Measurements from ENCODE around the gene MEI4. TPM values are rescaled to one million over a fixed set of nuclear protein-coding genes. Genes with fewer than 3 reads are reported as not detected.

Gene MEI4
- total RNA-seq, 1 experiment from 2014 or later = 0.20 TPM

DNA sequence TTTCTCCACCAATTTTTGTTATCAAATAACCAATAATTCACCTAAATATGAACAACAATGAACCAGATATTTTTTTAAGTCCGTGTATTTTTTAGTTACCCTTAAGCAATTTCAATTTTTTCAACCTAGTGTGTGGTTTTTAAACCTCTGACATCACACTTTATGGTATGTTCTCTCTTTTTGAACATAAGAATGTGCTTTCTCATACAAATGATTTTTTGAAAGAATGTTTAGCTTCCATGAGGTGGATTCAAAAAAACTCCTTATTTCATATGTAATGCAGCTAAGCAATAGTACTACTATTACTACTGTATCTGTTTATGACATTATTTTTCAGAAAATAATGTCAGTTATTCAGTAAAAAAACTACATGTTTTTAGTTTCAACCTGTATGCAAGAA lies 19.4 kb upstream of the MEI4 start:
- H3K27me3 Mint-ChIP-seq (ENCODE audit: low read depth) = no peaks in the 10 kb centered on the region
- no peaks in the 10 kb centered on the region for H3K4me1 Mint-ChIP-seq
- TF ChIP-seq, protein P1, sequence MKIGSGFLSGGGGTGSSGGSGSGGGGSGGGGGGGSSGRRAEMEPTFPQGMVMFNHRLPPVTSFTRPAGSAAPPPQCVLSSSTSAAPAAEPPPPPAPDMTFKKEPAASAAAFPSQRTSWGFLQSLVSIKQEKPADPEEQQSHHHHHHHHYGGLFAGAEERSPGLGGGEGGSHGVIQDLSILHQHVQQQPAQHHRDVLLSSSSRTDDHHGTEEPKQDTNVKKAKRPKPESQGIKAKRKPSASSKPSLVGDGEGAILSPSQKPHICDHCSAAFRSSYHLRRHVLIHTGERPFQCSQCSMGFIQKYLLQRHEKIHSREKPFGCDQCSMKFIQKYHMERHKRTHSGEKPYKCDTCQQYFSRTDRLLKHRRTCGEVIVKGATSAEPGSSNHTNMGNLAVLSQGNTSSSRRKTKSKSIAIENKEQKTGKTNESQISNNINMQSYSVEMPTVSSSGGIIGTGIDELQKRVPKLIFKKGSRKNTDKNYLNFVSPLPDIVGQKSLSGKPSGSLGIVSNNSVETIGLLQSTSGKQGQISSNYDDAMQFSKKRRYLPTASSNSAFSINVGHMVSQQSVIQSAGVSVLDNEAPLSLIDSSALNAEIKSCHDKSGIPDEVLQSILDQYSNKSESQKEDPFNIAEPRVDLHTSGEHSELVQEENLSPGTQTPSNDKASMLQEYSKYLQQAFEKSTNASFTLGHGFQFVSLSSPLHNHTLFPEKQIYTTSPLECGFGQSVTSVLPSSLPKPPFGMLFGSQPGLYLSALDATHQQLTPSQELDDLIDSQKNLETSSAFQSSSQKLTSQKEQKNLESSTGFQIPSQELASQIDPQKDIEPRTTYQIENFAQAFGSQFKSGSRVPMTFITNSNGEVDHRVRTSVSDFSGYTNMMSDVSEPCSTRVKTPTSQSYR (CRISPR knock-in tag; IDR thresholded peaks at IDR 0.05) = no peak
- TF ChIP-seq SMAD3 (CRISPR knock-in tag; IDR thresholded peaks at IDR 0.05; ENCODE audit: borderline replicate concordance) (no peak), MYBL2 (CRISPR knock-in tag; IDR thresholded peaks at IDR 0.05) (no peak)
- H3K4me3 Mint-ChIP-seq = no peak overlapping the region
- ATAC-seq (no peak), DNase-seq (ENCODE audit: low spot score) (no peak)
- H3K27ac Mint-ChIP-seq = no peak overlapping the region
- no peaks in the 10 kb centered on the region for H3K36me3 Mint-ChIP-seq
- H3K9me3 Mint-ChIP-seq = peaks cover 7% of the 10 kb centered on the region
- ChIA-PET CTCF (interaction anchor here (1.3 kb wide), 1 partner anchor 13 kb away, joined by 5 read pairs; no protein-coding TSS in a partner anchor), POLR2A (no interaction called here)

DNA sequence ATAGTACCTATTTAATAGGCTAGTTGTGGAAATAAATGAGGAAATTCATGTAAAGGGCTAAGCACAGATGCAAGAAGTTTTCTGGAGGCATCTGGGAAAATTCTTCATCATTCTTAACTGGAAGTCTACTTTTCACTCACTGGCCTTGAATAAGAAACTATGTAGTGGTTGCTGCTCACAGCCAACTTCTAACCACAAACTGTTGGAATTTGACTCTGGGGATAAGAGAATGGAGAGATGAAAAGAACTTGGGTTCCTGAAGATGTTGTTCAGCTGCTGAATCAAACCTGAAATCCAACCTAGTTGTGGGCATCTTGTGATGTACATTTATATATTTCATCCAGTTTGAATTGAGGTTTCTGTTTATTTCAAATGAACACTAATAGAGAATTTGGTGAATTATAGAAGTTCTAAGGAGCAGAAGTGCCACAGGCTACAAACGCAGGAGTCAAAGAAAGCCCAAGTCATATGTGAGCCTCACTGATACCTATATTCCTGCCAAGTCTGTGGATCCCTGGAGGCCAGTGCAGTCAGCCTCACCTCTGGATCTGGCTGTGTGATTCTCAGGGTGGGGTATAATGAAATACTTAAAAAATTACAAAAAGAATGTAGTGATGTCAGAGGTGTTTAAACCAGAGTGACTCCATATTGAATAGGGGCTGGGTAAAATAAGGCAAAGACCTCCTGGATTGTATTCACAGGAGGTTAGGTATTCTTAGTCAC lies 18.7 kb upstream of the MEI4 start:
- no peaks in the 10 kb centered on the region for H3K36me3 Mint-ChIP-seq
- POLR2A ChIA-PET = no interaction called here
- H3K4me1 Mint-ChIP-seq = no peaks in the 10 kb centered on the region
- ATAC-seq (no peak), DNase-seq (ENCODE audit: low spot score) (no peak)
- CTCF ChIA-PET = interaction anchor here (2.3 kb wide), 1 partner anchor 14 kb away, joined by 8 read pairs; no protein-coding TSS in a partner anchor
- no peak overlapping the region for H3K4me3 Mint-ChIP-seq
- no peak overlapping the region for H3K27ac Mint-ChIP-seq
- H3K9me3 Mint-ChIP-seq = no peaks in the 10 kb centered on the region; the same call in 1 of the 2 replicates
- H3K27me3 Mint-ChIP-seq (ENCODE audit: low read depth) = no peaks in the 10 kb centered on the region
- TF ChIP-seq FOXP1 (CRISPR knock-in tag; IDR thresholded peaks at IDR 0.05; ENCODE audit: borderline replicate concordance) (no peak), GRHL2 (CRISPR knock-in tag; IDR thresholded peaks at IDR 0.05; ENCODE audit: insufficient replicate concordance, severe bottlenecking) (no peak), MYBL2 (CRISPR knock-in tag; IDR thresholded peaks at IDR 0.05) (no peak), GTF2I (CRISPR knock-in tag; conservative IDR thresholded peaks at IDR 0.05) (no peak), ZNF416 (CRISPR knock-in tag; IDR thresholded peaks at IDR 0.05) (no peak), KAT7 (CRISPR knock-in tag; IDR thresholded peaks at IDR 0.05; ENCODE audit: borderline replicate concordance) (no peak), TP53 (CRISPR knock-in tag; IDR thresholded peaks at IDR 0.05) (no peak), ELF4 (CRISPR knock-in tag; IDR thresholded peaks at IDR 0.05; ENCODE audit: low read depth) (no peak), GABPB1 (CRISPR knock-in tag; IDR thresholded peaks at IDR 0.05) (no peak)
- TF ChIP-seq, protein P2, sequence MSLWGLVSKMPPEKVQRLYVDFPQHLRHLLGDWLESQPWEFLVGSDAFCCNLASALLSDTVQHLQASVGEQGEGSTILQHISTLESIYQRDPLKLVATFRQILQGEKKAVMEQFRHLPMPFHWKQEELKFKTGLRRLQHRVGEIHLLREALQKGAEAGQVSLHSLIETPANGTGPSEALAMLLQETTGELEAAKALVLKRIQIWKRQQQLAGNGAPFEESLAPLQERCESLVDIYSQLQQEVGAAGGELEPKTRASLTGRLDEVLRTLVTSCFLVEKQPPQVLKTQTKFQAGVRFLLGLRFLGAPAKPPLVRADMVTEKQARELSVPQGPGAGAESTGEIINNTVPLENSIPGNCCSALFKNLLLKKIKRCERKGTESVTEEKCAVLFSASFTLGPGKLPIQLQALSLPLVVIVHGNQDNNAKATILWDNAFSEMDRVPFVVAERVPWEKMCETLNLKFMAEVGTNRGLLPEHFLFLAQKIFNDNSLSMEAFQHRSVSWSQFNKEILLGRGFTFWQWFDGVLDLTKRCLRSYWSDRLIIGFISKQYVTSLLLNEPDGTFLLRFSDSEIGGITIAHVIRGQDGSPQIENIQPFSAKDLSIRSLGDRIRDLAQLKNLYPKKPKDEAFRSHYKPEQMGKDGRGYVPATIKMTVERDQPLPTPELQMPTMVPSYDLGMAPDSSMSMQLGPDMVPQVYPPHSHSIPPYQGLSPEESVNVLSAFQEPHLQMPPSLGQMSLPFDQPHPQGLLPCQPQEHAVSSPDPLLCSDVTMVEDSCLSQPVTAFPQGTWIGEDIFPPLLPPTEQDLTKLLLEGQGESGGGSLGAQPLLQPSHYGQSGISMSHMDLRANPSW (CRISPR knock-in tag; conservative IDR thresholded peaks at IDR 0.05; ENCODE audit: low read depth) = no peak
- TF ChIP-seq, protein P3, sequence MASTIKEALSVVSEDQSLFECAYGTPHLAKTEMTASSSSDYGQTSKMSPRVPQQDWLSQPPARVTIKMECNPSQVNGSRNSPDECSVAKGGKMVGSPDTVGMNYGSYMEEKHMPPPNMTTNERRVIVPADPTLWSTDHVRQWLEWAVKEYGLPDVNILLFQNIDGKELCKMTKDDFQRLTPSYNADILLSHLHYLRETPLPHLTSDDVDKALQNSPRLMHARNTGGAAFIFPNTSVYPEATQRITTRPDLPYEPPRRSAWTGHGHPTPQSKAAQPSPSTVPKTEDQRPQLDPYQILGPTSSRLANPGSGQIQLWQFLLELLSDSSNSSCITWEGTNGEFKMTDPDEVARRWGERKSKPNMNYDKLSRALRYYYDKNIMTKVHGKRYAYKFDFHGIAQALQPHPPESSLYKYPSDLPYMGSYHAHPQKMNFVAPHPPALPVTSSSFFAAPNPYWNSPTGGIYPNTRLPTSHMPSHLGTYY (CRISPR knock-in tag; IDR thresholded peaks at IDR 0.05) = no peak
- TF ChIP-seq, protein P4, sequence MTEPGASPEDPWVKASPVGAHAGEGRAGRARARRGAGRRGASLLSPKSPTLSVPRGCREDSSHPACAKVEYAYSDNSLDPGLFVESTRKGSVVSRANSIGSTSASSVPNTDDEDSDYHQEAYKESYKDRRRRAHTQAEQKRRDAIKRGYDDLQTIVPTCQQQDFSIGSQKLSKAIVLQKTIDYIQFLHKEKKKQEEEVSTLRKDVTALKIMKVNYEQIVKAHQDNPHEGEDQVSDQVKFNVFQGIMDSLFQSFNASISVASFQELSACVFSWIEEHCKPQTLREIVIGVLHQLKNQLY (CRISPR knock-in tag; IDR thresholded peaks at IDR 0.05) = no peak
- TF ChIP-seq, protein P5, sequence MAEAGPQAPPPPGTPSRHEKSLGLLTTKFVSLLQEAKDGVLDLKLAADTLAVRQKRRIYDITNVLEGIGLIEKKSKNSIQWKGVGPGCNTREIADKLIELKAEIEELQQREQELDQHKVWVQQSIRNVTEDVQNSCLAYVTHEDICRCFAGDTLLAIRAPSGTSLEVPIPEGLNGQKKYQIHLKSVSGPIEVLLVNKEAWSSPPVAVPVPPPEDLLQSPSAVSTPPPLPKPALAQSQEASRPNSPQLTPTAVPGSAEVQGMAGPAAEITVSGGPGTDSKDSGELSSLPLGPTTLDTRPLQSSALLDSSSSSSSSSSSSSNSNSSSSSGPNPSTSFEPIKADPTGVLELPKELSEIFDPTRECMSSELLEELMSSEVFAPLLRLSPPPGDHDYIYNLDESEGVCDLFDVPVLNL (CRISPR knock-in tag; IDR thresholded peaks at IDR 0.05; ENCODE audit: borderline replicate concordance, low read depth) = no peak
- TF ChIP-seq, protein P6, sequence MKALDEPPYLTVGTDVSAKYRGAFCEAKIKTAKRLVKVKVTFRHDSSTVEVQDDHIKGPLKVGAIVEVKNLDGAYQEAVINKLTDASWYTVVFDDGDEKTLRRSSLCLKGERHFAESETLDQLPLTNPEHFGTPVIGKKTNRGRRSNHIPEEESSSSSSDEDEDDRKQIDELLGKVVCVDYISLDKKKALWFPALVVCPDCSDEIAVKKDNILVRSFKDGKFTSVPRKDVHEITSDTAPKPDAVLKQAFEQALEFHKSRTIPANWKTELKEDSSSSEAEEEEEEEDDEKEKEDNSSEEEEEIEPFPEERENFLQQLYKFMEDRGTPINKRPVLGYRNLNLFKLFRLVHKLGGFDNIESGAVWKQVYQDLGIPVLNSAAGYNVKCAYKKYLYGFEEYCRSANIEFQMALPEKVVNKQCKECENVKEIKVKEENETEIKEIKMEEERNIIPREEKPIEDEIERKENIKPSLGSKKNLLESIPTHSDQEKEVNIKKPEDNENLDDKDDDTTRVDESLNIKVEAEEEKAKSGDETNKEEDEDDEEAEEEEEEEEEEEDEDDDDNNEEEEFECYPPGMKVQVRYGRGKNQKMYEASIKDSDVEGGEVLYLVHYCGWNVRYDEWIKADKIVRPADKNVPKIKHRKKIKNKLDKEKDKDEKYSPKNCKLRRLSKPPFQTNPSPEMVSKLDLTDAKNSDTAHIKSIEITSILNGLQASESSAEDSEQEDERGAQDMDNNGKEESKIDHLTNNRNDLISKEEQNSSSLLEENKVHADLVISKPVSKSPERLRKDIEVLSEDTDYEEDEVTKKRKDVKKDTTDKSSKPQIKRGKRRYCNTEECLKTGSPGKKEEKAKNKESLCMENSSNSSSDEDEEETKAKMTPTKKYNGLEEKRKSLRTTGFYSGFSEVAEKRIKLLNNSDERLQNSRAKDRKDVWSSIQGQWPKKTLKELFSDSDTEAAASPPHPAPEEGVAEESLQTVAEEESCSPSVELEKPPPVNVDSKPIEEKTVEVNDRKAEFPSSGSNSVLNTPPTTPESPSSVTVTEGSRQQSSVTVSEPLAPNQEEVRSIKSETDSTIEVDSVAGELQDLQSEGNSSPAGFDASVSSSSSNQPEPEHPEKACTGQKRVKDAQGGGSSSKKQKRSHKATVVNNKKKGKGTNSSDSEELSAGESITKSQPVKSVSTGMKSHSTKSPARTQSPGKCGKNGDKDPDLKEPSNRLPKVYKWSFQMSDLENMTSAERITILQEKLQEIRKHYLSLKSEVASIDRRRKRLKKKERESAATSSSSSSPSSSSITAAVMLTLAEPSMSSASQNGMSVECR (CRISPR knock-in tag; IDR thresholded peaks at IDR 0.05; ENCODE audit: borderline replicate concordance) = no peak
- TF ChIP-seq, protein P7, sequence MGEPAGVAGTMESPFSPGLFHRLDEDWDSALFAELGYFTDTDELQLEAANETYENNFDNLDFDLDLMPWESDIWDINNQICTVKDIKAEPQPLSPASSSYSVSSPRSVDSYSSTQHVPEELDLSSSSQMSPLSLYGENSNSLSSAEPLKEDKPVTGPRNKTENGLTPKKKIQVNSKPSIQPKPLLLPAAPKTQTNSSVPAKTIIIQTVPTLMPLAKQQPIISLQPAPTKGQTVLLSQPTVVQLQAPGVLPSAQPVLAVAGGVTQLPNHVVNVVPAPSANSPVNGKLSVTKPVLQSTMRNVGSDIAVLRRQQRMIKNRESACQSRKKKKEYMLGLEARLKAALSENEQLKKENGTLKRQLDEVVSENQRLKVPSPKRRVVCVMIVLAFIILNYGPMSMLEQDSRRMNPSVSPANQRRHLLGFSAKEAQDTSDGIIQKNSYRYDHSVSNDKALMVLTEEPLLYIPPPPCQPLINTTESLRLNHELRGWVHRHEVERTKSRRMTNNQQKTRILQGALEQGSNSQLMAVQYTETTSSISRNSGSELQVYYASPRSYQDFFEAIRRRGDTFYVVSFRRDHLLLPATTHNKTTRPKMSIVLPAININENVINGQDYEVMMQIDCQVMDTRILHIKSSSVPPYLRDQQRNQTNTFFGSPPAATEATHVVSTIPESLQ (CRISPR knock-in tag; IDR thresholded peaks at IDR 0.05) = no peak

All from WTC11 (cell line).